B cell (primary cell): Measurements from ENCODE around the gene BDH1.

Experiments
- EZH2 ChIP-seq: IDR thresholded peaks from 2 replicates; pipeline ENCODE4 v1.6.1; 2012; ENCODE audit warnings: borderline replicate concordance, low read depth, mild to moderate bottlenecking, moderate library complexity, low read length; ENCODE audit not compliant: insufficient read depth, poor library complexity, severe bottlenecking
- TF ChIP-seq, protein P1 (sequence below): fragments of 200-600 bp; IDR thresholded peaks from one replicate; pipeline ENCODE4 v1.8.0; 2022; ENCODE audit warnings: antibody characterized with exemption, mild to moderate bottlenecking

DNA sequence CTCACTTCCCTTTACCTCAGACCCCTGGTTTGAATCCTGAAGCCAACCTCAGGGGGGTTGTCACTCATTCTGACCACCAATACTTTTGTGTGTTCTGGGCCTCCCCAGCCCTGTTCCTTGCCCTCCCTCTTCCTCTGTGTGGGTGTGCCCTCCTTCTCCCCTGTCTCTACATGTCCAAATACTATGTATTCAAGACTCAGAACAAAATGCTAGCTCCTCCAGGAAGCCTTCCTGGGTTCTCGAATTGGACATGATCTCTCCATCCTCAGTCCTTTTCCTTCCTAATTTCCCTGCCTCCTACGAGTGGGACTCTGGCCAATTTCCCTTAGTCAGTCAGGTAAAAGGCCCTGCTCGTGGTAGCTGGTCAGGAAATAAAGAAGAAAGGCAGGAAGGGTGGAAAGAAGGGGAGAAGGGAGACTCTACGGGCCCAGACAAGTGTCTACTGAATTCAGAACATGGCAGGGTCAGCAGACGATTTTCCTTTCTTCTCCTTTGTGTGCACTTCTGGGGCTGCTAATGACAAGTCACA is 79.7 kb downstream of the BDH1 start:
- TF ChIP-seq, protein P1, sequence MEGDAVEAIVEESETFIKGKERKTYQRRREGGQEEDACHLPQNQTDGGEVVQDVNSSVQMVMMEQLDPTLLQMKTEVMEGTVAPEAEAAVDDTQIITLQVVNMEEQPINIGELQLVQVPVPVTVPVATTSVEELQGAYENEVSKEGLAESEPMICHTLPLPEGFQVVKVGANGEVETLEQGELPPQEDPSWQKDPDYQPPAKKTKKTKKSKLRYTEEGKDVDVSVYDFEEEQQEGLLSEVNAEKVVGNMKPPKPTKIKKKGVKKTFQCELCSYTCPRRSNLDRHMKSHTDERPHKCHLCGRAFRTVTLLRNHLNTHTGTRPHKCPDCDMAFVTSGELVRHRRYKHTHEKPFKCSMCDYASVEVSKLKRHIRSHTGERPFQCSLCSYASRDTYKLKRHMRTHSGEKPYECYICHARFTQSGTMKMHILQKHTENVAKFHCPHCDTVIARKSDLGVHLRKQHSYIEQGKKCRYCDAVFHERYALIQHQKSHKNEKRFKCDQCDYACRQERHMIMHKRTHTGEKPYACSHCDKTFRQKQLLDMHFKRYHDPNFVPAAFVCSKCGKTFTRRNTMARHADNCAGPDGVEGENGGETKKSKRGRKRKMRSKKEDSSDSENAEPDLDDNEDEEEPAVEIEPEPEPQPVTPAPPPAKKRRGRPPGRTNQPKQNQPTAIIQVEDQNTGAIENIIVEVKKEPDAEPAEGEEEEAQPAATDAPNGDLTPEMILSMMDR = no peak
- no peak for TF ChIP-seq EZH2
